Memory B cell (primary cell): ENCODE measurements around the gene CD163L1.

ENCODE experiments used
- ATAC-seq: fragments of 150-1000 bp; cut with Tn5 transposase; 2 replicates; pipeline ENCODE4 v1.10.0; 2021; ENCODE audit warnings: low read depth, mild to moderate bottlenecking, moderate library complexity
- DNase-seq, 2 donors: peaks; one replicate each; pipeline ENCODE4 v3.0.0; 2022; ENCODE audit warnings: low spot score in 2 of 2
- H3K27ac Mint-ChIP-seq: one replicate; pipeline ENCODE4 v1.8.0; 2022; ENCODE audit warnings: mild to moderate bottlenecking, moderate library complexity, mixed read lengths
- H3K27me3 Mint-ChIP-seq: one replicate; pipeline ENCODE4 v1.8.0; 2022; ENCODE audit warnings: mixed read lengths
- H3K36me3 Mint-ChIP-seq: one replicate; pipeline ENCODE4 v1.8.0; 2022; ENCODE audit warnings: mild to moderate bottlenecking, mixed read lengths
- H3K4me1 Mint-ChIP-seq: one replicate; pipeline ENCODE4 v1.8.0; 2022; ENCODE audit warnings: mixed read lengths
- H3K4me3 Mint-ChIP-seq: one replicate; pipeline ENCODE4 v1.8.0; 2022; ENCODE audit warnings: mild to moderate bottlenecking, moderate library complexity, mixed read lengths
- H3K9me3 Mint-ChIP-seq: one replicate; pipeline ENCODE4 v1.8.0; 2022; ENCODE audit warnings: mixed read lengths

Gene CD163L1

DNA sequence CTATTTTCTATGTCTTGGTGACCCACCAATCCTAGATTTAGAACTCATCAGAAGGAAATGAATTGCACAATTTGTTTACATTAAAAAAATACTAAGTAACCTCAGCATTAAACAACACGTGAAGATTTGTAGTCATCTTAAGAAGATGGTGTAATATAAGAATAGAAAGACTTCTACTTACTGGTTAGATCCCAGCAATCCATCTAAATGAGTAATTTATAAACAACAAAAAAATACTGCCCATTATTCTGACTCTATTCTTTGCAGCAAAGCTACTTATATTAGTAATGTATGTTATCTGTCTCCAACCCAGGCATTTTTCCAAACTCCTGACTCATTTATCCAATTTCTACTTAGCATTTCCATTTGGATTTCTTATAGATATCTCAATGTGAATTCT lies 67.8 kb downstream of the CD163L1 start:
- H3K36me3 Mint-ChIP-seq = no peaks in the 10 kb centered on the region
- no peak overlapping the region for H3K27ac Mint-ChIP-seq
- H3K4me1 Mint-ChIP-seq = no peaks in the 10 kb centered on the region
- ATAC-seq = no peak
- H3K4me3 Mint-ChIP-seq = no peak overlapping the region
- DNase-seq = no peak
- no peaks in the 10 kb centered on the region for H3K9me3 Mint-ChIP-seq
- H3K27me3 Mint-ChIP-seq = peaks cover 9% of the 10 kb centered on the region

- no peak overlapping the region for H3K4me3 Mint-ChIP-seq
- peaks cover 4% of the 10 kb centered on the region for H3K9me3 Mint-ChIP-seq
- H3K36me3 Mint-ChIP-seq = no peaks in the 10 kb centered on the region
- peaks cover 7% of the 10 kb centered on the region for H3K27me3 Mint-ChIP-seq
- ATAC-seq = no peak
- H3K4me1 Mint-ChIP-seq = no peaks in the 10 kb centered on the region
- DNase-seq = no peak
- H3K27ac Mint-ChIP-seq = no peak overlapping the region
Observed at GRCh38 chr12:7375145-7375543, 68.8 kb downstream of the CD163L1 start.

- no peak overlapping the region for H3K4me3 Mint-ChIP-seq
- ATAC-seq = no peak
Observed at GRCh38 chr12:7374423-7375144, 69.4 kb downstream of the CD163L1 start.

GRCh38 chr12:7373226-7373625 lies 70.7 kb downstream of the CD163L1 start:
- H3K36me3 Mint-ChIP-seq = no peaks in the 10 kb centered on the region
- ATAC-seq (no peak), DNase-seq (no peak)
- no peak overlapping the region for H3K4me3 Mint-ChIP-seq
- no peak overlapping the region for H3K27ac Mint-ChIP-seq
- peaks cover 4% of the 10 kb centered on the region for H3K9me3 Mint-ChIP-seq
- H3K4me1 Mint-ChIP-seq = no peaks in the 10 kb centered on the region
- peaks cover 8% of the 10 kb centered on the region for H3K27me3 Mint-ChIP-seq

More at GRCh38 chr12:7374423-7375144, 69.4 kb downstream of the CD163L1 start:
- H3K27ac Mint-ChIP-seq = no peak overlapping the region
- no peaks in the 10 kb centered on the region for H3K4me1 Mint-ChIP-seq
- peaks cover 4% of the 10 kb centered on the region for H3K9me3 Mint-ChIP-seq
- DNase-seq = no peak
- H3K36me3 Mint-ChIP-seq = no peaks in the 10 kb centered on the region
- peaks cover 10% of the 10 kb centered on the region for H3K27me3 Mint-ChIP-seq

GRCh38 chr12:7369274-7369729 lies 74.7 kb downstream of the CD163L1 start:
- Mint-ChIP-seq H3K36me3 (no peaks in the 10 kb centered on the region), H3K9me3 (peaks cover 4% of the 10 kb centered on the region), H3K27me3 (peaks cover 4% of the 10 kb centered on the region), H3K27ac (no peak overlapping the region), H3K4me3 (no peak overlapping the region), H3K4me1 (no peaks in the 10 kb centered on the region)
- ATAC-seq (no peak), DNase-seq (no peak)

GRCh38 chr12:7362734-7363133 lies 81.2 kb downstream of the CD163L1 start:
- DNase-seq (no peak), ATAC-seq (no peak)
- H3K4me1 Mint-ChIP-seq = no peaks in the 10 kb centered on the region
- peaks cover 1% of the 10 kb centered on the region for H3K9me3 Mint-ChIP-seq
- H3K27ac Mint-ChIP-seq = no peak overlapping the region
- H3K36me3 Mint-ChIP-seq = no peaks in the 10 kb centered on the region
- no peaks in the 10 kb centered on the region for H3K27me3 Mint-ChIP-seq
- no peak overlapping the region for H3K4me3 Mint-ChIP-seq

GRCh38 chr12:7361265-7361664 lies 82.7 kb downstream of the CD163L1 start:
- no peak overlapping the region for H3K27ac Mint-ChIP-seq
- DNase-seq = no peak
- peaks cover 1% of the 10 kb centered on the region for H3K27me3 Mint-ChIP-seq
- no peak overlapping the region for H3K4me3 Mint-ChIP-seq
- H3K9me3 Mint-ChIP-seq = peaks cover 1% of the 10 kb centered on the region
- no peaks in the 10 kb centered on the region for H3K36me3 Mint-ChIP-seq
- no peak for ATAC-seq
- no peaks in the 10 kb centered on the region for H3K4me1 Mint-ChIP-seq

GRCh38 chr12:7354529-7354928 lies 89.4 kb downstream of the CD163L1 start:
- Mint-ChIP-seq H3K27me3 (peaks cover 5% of the 10 kb centered on the region), H3K9me3 (no peaks in the 10 kb centered on the region), H3K27ac (no peak overlapping the region), H3K36me3 (no peaks in the 10 kb centered on the region), H3K4me3 (no peak overlapping the region), H3K4me1 (no peaks in the 10 kb centered on the region)
- no peak for DNase-seq
- ATAC-seq = no peak

DNA sequence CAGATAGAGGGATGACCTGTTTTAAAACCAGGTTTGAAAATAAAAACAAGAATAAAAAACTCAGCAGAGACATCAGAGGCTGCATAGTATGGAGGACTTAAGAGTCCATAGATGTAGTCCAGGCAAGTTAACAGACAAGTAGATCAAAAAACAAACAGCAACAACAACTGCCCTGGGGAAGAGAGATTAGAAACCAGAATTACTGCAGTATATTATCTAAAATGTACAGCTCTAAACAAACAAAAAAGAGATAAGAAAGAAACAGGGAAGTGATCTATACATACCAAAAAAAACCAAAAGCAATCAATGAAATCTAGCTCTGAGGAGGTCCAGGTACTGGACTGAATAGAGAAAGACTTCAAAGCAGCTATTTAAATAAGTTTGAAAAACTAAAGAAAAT lies 91.3 kb downstream of the CD163L1 start:
- no peak for ATAC-seq
- Mint-ChIP-seq H3K27ac (no peak overlapping the region), H3K9me3 (no peaks in the 10 kb centered on the region), H3K4me1 (no peaks in the 10 kb centered on the region), H3K36me3 (no peaks in the 10 kb centered on the region), H3K27me3 (peaks cover 5% of the 10 kb centered on the region), H3K4me3 (no peak overlapping the region)
- DNase-seq = no peak

DNA sequence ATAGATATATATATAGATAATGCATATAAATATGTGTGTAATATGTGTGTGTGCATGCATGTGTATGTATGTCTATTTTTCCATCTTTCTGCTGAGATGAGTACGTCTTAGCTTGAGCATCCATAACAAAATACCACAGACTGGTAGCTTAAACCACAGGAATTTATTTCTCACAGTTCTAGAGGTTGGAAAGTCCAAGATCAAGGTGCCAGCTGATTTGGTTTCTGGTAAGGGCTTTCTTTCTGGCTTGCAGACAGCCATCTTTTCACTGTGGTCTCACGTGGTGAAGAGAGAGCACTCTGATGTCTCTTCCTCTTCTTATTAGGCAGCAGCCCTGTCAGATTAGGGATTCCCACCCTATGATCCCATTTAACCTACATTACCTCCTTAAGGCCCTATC lies 92.8 kb downstream of the CD163L1 start:
- Mint-ChIP-seq H3K4me1 (no peaks in the 10 kb centered on the region), H3K4me3 (no peak overlapping the region), H3K27ac (no peak overlapping the region), H3K36me3 (no peaks in the 10 kb centered on the region), H3K27me3 (peaks cover 3% of the 10 kb centered on the region), H3K9me3 (peaks cover 1% of the 10 kb centered on the region)
- no peak for DNase-seq
- ATAC-seq = no peak

GRCh38 chr12:7349418-7349817 lies 94.5 kb downstream of the CD163L1 start:
- no peak for ATAC-seq

GRCh38 chr12:7346551-7347225 lies 97.3 kb downstream of the CD163L1 start:
- H3K27ac Mint-ChIP-seq = no peak overlapping the region
- no peak for ATAC-seq

More at GRCh38 chr12:7349418-7349817, 94.5 kb downstream of the CD163L1 start:
- Mint-ChIP-seq H3K4me3 (no peak overlapping the region), H3K9me3 (peaks cover 7% of the 10 kb centered on the region), H3K4me1 (no peaks in the 10 kb centered on the region), H3K27me3 (peaks cover 3% of the 10 kb centered on the region), H3K36me3 (no peaks in the 10 kb centered on the region), H3K27ac (no peak overlapping the region)
- no peak for DNase-seq

GRCh38 chr12:7344833-7345606 lies 98.9 kb downstream of the CD163L1 start:
- no peak overlapping the region for H3K27ac Mint-ChIP-seq
- no peaks in the 10 kb centered on the region for H3K36me3 Mint-ChIP-seq
- DNase-seq = no peak
- ATAC-seq = no peak
- peaks cover 12% of the 10 kb centered on the region for H3K9me3 Mint-ChIP-seq
- H3K27me3 Mint-ChIP-seq = peaks cover 3% of the 10 kb centered on the region
- no peaks in the 10 kb centered on the region for H3K4me1 Mint-ChIP-seq
- no peak overlapping the region for H3K4me3 Mint-ChIP-seq

More at GRCh38 chr12:7346551-7347225, 97.3 kb downstream of the CD163L1 start:
- H3K9me3 Mint-ChIP-seq = peaks cover 12% of the 10 kb centered on the region
- no peak overlapping the region for H3K4me3 Mint-ChIP-seq
- peaks cover 3% of the 10 kb centered on the region for H3K27me3 Mint-ChIP-seq
- no peak for DNase-seq
- no peaks in the 10 kb centered on the region for H3K4me1 Mint-ChIP-seq
- no peaks in the 10 kb centered on the region for H3K36me3 Mint-ChIP-seq

- no peaks in the 10 kb centered on the region for H3K4me1 Mint-ChIP-seq
- ATAC-seq (no peak), DNase-seq (no peak)
- H3K27me3 Mint-ChIP-seq = peaks cover 3% of the 10 kb centered on the region
- H3K27ac Mint-ChIP-seq = no peak overlapping the region
- no peak overlapping the region for H3K4me3 Mint-ChIP-seq
- H3K9me3 Mint-ChIP-seq = peaks cover 10% of the 10 kb centered on the region
- no peaks in the 10 kb centered on the region for H3K36me3 Mint-ChIP-seq
Observed at GRCh38 chr12:7339675-7340074, 104.3 kb downstream of the CD163L1 start.
